ENCODE results near the gene ASXL3. TPM values are rescaled to one million over a fixed set of nuclear protein-coding genes. Genes with fewer than 3 reads are reported as not detected.

The ASXL3 gene
- polyA plus RNA-seq, 1 experiment = not detected

DNA sequence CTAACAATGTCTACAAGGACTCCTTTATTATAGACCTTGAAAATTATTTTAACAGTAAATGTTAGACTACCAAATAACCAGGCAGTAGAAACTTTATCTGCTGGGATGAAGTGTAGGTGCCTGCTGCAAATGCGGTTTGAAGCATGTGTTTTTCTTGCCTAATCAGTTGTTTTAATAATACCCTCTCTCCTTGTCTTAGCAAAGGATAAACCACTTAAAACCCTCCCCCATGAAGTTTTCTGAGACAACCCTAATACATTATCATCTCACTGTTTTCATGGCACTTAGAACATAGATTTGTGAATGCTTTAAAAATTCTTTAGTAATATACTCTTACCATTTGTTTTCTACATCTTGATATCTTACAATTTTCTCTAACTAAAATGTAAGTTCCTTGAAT, 98.6 kb downstream of the ASXL3 start:
- ChIA-PET POLR2A (no interaction called here), CTCF (no interaction called here)
- Histone ChIP-seq H3K4me3 (ENCODE audit: low read depth, low read length) (no peak overlapping the region), H3K27me3 (ENCODE audit: control insufficient read depth, insufficient read depth, low read length) (no peaks in the 10 kb centered on the region), H3K36me3 (ENCODE audit: control insufficient read depth, insufficient read depth, low read length) (no peaks in the 10 kb centered on the region)
- DNase-seq (ENCODE audit: low read depth) = no peak
- TF ChIP-seq, protein P1, sequence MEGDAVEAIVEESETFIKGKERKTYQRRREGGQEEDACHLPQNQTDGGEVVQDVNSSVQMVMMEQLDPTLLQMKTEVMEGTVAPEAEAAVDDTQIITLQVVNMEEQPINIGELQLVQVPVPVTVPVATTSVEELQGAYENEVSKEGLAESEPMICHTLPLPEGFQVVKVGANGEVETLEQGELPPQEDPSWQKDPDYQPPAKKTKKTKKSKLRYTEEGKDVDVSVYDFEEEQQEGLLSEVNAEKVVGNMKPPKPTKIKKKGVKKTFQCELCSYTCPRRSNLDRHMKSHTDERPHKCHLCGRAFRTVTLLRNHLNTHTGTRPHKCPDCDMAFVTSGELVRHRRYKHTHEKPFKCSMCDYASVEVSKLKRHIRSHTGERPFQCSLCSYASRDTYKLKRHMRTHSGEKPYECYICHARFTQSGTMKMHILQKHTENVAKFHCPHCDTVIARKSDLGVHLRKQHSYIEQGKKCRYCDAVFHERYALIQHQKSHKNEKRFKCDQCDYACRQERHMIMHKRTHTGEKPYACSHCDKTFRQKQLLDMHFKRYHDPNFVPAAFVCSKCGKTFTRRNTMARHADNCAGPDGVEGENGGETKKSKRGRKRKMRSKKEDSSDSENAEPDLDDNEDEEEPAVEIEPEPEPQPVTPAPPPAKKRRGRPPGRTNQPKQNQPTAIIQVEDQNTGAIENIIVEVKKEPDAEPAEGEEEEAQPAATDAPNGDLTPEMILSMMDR (IDR thresholded peaks at IDR 0.05; ENCODE audit: insufficient read depth, low read depth, low read length) = no peak

DNA sequence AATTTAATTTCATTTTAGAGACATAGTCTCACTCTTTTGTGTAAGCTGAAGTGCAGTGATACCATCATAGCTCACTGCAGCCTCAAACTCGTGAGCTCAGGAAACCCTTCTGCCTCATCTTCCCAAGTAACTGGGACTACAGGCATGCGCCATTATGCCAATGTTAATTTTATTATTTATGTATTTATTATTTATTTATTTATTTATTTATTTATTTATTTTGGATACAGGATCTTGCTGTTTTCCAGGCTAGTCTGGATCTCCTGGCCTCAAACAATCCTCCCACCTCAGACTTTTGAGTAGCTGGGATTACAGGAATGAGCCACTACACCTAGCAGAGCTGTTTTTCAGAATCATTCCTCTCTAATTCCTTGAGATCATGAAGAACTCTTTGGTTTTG, 99.9 kb downstream of the ASXL3 start:
- TF ChIP-seq, protein P1 (IDR thresholded peaks at IDR 0.05; ENCODE audit: insufficient read depth, low read depth, low read length) = no peak
- POLR2A ChIA-PET = no interaction called here

DNA sequence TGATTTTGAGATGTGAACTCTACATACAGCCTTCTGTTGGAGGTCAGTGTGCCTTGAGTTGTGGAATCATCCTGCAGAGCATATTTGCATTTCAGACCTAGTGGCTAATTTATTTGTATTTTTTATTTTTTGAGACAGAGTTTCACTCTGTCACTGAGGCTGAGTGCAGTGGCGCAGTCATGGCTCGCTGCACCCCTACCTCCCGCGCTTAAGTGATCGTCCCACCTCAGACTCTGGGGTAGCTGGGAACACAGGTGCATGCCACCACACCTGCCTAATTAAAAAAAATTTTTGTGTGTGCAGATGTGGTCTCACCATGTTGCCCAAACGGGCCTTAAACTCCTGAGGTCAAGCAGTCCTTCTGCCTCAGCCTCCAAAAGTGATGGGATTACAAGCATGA, 104.4 kb downstream of the ASXL3 start:
- ChIA-PET CTCF (no interaction called here), POLR2A (no interaction called here)
- no peak for DNase-seq (ENCODE audit: low read depth)
- no peaks in the 10 kb centered on the region for H3K27me3 ChIP-seq (ENCODE audit: control insufficient read depth, insufficient read depth, low read length)
- no peaks in the 10 kb centered on the region for H3K36me3 ChIP-seq (ENCODE audit: control insufficient read depth, insufficient read depth, low read length)
- H3K4me3 ChIP-seq (ENCODE audit: low read depth, low read length) = no peak overlapping the region
- TF ChIP-seq, protein P1 (IDR thresholded peaks at IDR 0.05; ENCODE audit: insufficient read depth, low read depth, low read length) = no peak

More for the DNA sequence above, 99.9 kb downstream of the ASXL3 start:
- Histone ChIP-seq H3K27me3 (ENCODE audit: control insufficient read depth, insufficient read depth, low read length) (no peaks in the 10 kb centered on the region), H3K4me3 (ENCODE audit: low read depth, low read length) (no peak overlapping the region), H3K36me3 (ENCODE audit: control insufficient read depth, insufficient read depth, low read length) (no peaks in the 10 kb centered on the region)
- CTCF ChIA-PET = no interaction called here
- DNase-seq (ENCODE audit: low read depth) = no peak

DNA sequence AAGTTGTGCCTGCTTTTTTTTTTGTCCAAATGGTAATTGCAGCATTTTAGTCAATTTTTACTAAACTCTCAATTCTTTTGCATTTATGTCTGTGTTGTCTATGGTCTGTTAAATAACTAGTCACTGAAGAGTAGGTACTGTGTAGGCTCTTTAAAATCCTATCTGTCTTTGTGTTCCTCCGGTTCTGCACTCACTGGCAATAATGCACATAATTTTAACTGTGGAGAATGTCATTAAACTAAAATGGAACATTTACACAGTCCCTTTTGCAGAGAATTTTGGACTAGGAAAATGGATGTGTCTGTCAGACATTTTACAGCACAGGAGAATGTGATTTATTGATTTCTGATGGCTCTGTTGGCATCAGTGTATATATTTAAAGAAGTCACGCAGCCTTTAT, 116.6 kb downstream of the ASXL3 start:
- no peaks in the 10 kb centered on the region for H3K36me3 ChIP-seq (ENCODE audit: control insufficient read depth, insufficient read depth, low read length)
- H3K4me3 ChIP-seq (ENCODE audit: low read depth, low read length) = no peak overlapping the region
- POLR2A ChIA-PET = no interaction called here
- no peaks in the 10 kb centered on the region for H3K27me3 ChIP-seq (ENCODE audit: control insufficient read depth, insufficient read depth, low read length)
- CTCF ChIA-PET = no interaction called here
- TF ChIP-seq, protein P1 (IDR thresholded peaks at IDR 0.05; ENCODE audit: insufficient read depth, low read depth, low read length) = no peak
- DNase-seq (ENCODE audit: low read depth) = no peak

DNA sequence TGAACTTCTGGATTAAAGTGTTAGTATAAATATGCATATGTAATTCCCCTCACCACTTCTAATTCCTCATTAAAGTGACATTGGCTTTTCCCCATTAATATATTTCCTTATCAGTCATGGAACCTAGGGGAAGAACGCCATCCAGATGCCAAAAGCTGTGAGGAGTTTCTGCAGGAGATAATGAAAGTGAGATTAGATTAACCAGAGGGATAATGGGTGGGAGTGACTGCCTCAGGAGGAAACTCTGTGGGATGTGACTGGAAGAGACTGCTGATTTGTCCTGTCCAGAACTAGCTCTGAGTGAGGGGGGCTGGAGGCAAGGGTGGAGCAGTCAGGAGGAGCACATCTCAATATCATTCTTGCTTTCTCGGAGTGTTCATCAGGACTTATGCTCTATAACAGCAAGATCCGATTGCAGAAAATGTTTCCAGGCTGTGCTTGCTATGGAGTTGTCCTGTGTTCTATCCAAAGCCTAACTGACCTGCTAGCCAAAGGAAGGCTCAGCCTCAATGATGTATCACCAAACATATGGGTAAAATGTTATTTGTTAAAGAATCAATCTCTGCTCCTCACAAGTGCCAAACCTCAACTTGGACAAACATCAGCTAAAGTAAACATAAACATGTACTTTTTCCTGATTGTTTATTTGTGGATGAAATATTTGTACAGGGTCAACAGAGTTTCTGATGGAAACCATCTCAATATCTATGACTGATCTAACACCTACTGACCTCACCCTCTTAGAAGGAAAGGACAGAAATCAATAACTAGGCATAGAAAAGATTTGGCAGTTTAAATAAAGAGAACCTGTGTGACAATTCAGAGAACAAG, 118.5 kb downstream of the ASXL3 start:
- H3K4me3 ChIP-seq (ENCODE audit: low read depth, low read length) = no peak overlapping the region
- no peak for DNase-seq (ENCODE audit: low read depth)
- H3K36me3 ChIP-seq (ENCODE audit: control insufficient read depth, insufficient read depth, low read length) = no peaks in the 10 kb centered on the region
- TF ChIP-seq, protein P1 (IDR thresholded peaks at IDR 0.05; ENCODE audit: insufficient read depth, low read depth, low read length) = no peak
- H3K27me3 ChIP-seq (ENCODE audit: control insufficient read depth, insufficient read depth, low read length) = no peaks in the 10 kb centered on the region
- CTCF ChIA-PET = no interaction called here
- POLR2A ChIA-PET = no interaction called here

Data from BJ (cell line).